IgD-negative memory B cell (primary cell): ENCODE data around the gene SCAMP4. TPM values are rescaled to one million over a fixed set of nuclear protein-coding genes. Genes with fewer than 3 reads are reported as not detected.

Experiments
- H3K27ac Mint-ChIP-seq, 3 donors: one replicate each; pipeline ENCODE4 v1.8.0; 2020 to 2022; ENCODE audit warnings: mild to moderate bottlenecking in 3 of 3, mixed read lengths in 3 of 3, moderate library complexity in 1 of 3
- H3K27me3 Mint-ChIP-seq: one replicate; pipeline ENCODE4 v1.8.0; 2021; ENCODE audit warnings: mixed read lengths
- H3K36me3 Mint-ChIP-seq: one replicate; pipeline ENCODE4 v1.8.0; 2020; ENCODE audit warnings: mild to moderate bottlenecking, mixed read lengths
- H3K4me1 Mint-ChIP-seq, 3 donors: one replicate each; pipeline ENCODE4 v1.8.0; 2020 to 2022; ENCODE audit warnings: mixed read lengths in 3 of 3, mild to moderate bottlenecking in 1 of 3
- H3K4me3 Mint-ChIP-seq, 4 donors: one replicate each; pipeline ENCODE4 v1.8.0; 2020 to 2022; ENCODE audit warnings: mild to moderate bottlenecking in 4 of 4, mixed read lengths in 4 of 4, moderate library complexity in 3 of 4
- H3K9me3 Mint-ChIP-seq, 3 donors: one replicate each; pipeline ENCODE4 v1.8.0; 2020 to 2021; ENCODE audit warnings: mixed read lengths in 3 of 3, mild to moderate bottlenecking in 1 of 3
- polyA plus RNA-seq: library from polyadenylated mRNA; unstranded; fragments of 300-500 nt; fragmentation: Illumina TruSeq; gene quantifications from one replicate; pipeline ENCODE4 v1.2.3, GENCODE V29; 2021

SCAMP4 gene
- 43.1 TPM for polyA plus RNA-seq

GRCh38 chr19:1905110-1905862 lies at the start of gene SCAMP4, which contains the start of gene ADAT3:
Gene SCAMP4, plus strand, starts transcription at chr19:1905399. Its CDS starts 9,621 bp downstream, at chr19:1915020.
Gene ADAT3, plus strand, starts transcription at chr19:1905399. Its CDS starts 6,649 bp downstream, at chr19:1912048.
- Mint-ChIP-seq H3K4me1 (peaks cover 24 to 30% (median 29%) of the 10 kb centered on the region in 3 donors), H3K36me3 (no peaks in the 10 kb centered on the region), H3K9me3 (no peaks in the 10 kb centered on the region), H3K27ac (peak within 1 kb of the TSS; percentile 97 to 98 (median 98)), H3K4me3 (peak within 1 kb of the TSS; percentile 84 to 97 (median 94)), H3K27me3 (no peaks in the 10 kb centered on the region)

GRCh38 chr19:1855828-1856255 lies 49.4 kb upstream of the SCAMP4 start:
- Mint-ChIP-seq H3K27me3 (no peaks in the 10 kb centered on the region), H3K4me1 (peaks cover 8 to 23% (median 17%) of the 10 kb centered on the region in 3 donors), H3K36me3 (peaks cover 2% of the 10 kb centered on the region), H3K9me3 (no peaks in the 10 kb centered on the region), H3K27ac (peak overlapping the region; percentile 93 to 96 (median 94)), H3K4me3 (peak overlapping the region; percentile 81 to 92 (median 88))

GRCh38 chr19:1856345-1856697 lies 48.9 kb upstream of the SCAMP4 start:
- Mint-ChIP-seq H3K9me3 (no peaks in the 10 kb centered on the region), H3K4me1 (peaks cover 8 to 23% (median 21%) of the 10 kb centered on the region in 3 donors), H3K27me3 (no peaks in the 10 kb centered on the region), H3K27ac (peak overlapping the region; percentile 93 to 96 (median 94)), H3K4me3 (peak overlapping the region; percentile 81 to 92 (median 88)), H3K36me3 (peaks cover 2% of the 10 kb centered on the region)

GRCh38 chr19:1856698-1857603 lies 48.2 kb upstream of the SCAMP4 start:
- no peaks in the 10 kb centered on the region for H3K27me3 Mint-ChIP-seq
- H3K36me3 Mint-ChIP-seq = peaks cover 2% of the 10 kb centered on the region
- peak overlapping the region; percentile 81 to 92 (median 88) for H3K4me3 Mint-ChIP-seq
- peaks cover 13 to 25% (median 25%) of the 10 kb centered on the region in 3 donors for H3K4me1 Mint-ChIP-seq
- no peaks in the 10 kb centered on the region for H3K9me3 Mint-ChIP-seq
- H3K27ac Mint-ChIP-seq = peak overlapping the region; percentile 93 to 96 (median 94)

GRCh38 chr19:1857648-1858326 lies 47.4 kb upstream of the SCAMP4 start:
- H3K9me3 Mint-ChIP-seq = no peaks in the 10 kb centered on the region

GRCh38 chr19:1858412-1859081 lies 46.7 kb upstream of the SCAMP4 start:
- no peaks in the 10 kb centered on the region for H3K36me3 Mint-ChIP-seq

More at GRCh38 chr19:1857648-1858326, 47.4 kb upstream of the SCAMP4 start:
- peak overlapping the region; percentile 83 to 94 (median 88) for H3K27ac Mint-ChIP-seq
- H3K4me1 Mint-ChIP-seq = peaks cover 17 to 25% (median 25%) of the 10 kb centered on the region in 3 donors
- H3K36me3 Mint-ChIP-seq = peaks cover 2% of the 10 kb centered on the region
- no peaks in the 10 kb centered on the region for H3K27me3 Mint-ChIP-seq
- peak overlapping the region; percentile 68 to 90 (median 72) for H3K4me3 Mint-ChIP-seq

GRCh38 chr19:1859331-1859781 lies 45.8 kb upstream of the SCAMP4 start:
- Mint-ChIP-seq H3K36me3 (no peaks in the 10 kb centered on the region), H3K9me3 (no peaks in the 10 kb centered on the region), H3K27me3 (no peaks in the 10 kb centered on the region), H3K4me1 (peaks cover 12 to 21% (median 19%) of the 10 kb centered on the region in 3 donors), H3K4me3 (peak overlapping the region; percentile 37 to 86 (median 60)), H3K27ac (peak overlapping the region in 2 of 3 donors; percentile 90 to 94)

More at GRCh38 chr19:1858412-1859081, 46.7 kb upstream of the SCAMP4 start:
- peak overlapping the region; percentile 78 to 94 (median 90) for H3K27ac Mint-ChIP-seq
- H3K4me3 Mint-ChIP-seq = peak overlapping the region in 3 of 4 donors; percentile 21 to 75 (median 66)
- no peaks in the 10 kb centered on the region for H3K27me3 Mint-ChIP-seq
- peaks cover 14 to 21% (median 19%) of the 10 kb centered on the region in 3 donors for H3K4me1 Mint-ChIP-seq
- no peaks in the 10 kb centered on the region for H3K9me3 Mint-ChIP-seq

- Mint-ChIP-seq H3K27me3 (no peaks in the 10 kb centered on the region), H3K4me3 (peak overlapping the region in 1 of 4 donors; percentile 99), H3K27ac (peak overlapping the region in 2 of 3 donors; percentile 16 to 100), H3K9me3 (no peaks in the 10 kb centered on the region), H3K36me3 (no peaks in the 10 kb centered on the region), H3K4me1 (peaks cover 12 to 17% (median 15%) of the 10 kb centered on the region in 3 donors)
Observed at GRCh38 chr19:1860042-1860775, 45.0 kb upstream of the SCAMP4 start.

GRCh38 chr19:1860821-1861598 lies 44.2 kb upstream of the SCAMP4 start:
- Mint-ChIP-seq H3K27ac (peak overlapping the region; percentile 83 to 100 (median 90)), H3K9me3 (no peaks in the 10 kb centered on the region), H3K36me3 (no peaks in the 10 kb centered on the region), H3K4me1 (peaks cover 11 to 16% (median 12%) of the 10 kb centered on the region in 3 donors), H3K27me3 (no peaks in the 10 kb centered on the region), H3K4me3 (peak overlapping the region; percentile 86 to 99 (median 94))

GRCh38 chr19:1861599-1862031 lies 43.6 kb upstream of the SCAMP4 start:
- no peaks in the 10 kb centered on the region for H3K36me3 Mint-ChIP-seq
- H3K27ac Mint-ChIP-seq = peak overlapping the region; percentile 90 to 100 (median 97)
- peaks cover 10 to 16% (median 12%) of the 10 kb centered on the region in 3 donors for H3K4me1 Mint-ChIP-seq
- peak overlapping the region; percentile 91 to 99 (median 98) for H3K4me3 Mint-ChIP-seq
- no peaks in the 10 kb centered on the region for H3K9me3 Mint-ChIP-seq
- no peaks in the 10 kb centered on the region for H3K27me3 Mint-ChIP-seq

- H3K9me3 Mint-ChIP-seq = no peaks in the 10 kb centered on the region
- H3K27me3 Mint-ChIP-seq = no peaks in the 10 kb centered on the region
- H3K27ac Mint-ChIP-seq = peak overlapping the region; percentile 97 to 100 (median 99)
- H3K4me1 Mint-ChIP-seq = peaks cover 10 to 16% (median 12%) of the 10 kb centered on the region in 3 donors
- H3K4me3 Mint-ChIP-seq = peak overlapping the region; percentile 91 to 99 (median 98)
- H3K36me3 Mint-ChIP-seq = no peaks in the 10 kb centered on the region
Observed at GRCh38 chr19:1862068-1862423, 43.2 kb upstream of the SCAMP4 start.

GRCh38 chr19:1862424-1863327 lies 42.5 kb upstream of the SCAMP4 start:
- Mint-ChIP-seq H3K27me3 (no peaks in the 10 kb centered on the region), H3K9me3 (no peaks in the 10 kb centered on the region), H3K4me3 (peak overlapping the region; percentile 91 to 99 (median 98)), H3K36me3 (no peaks in the 10 kb centered on the region), H3K4me1 (peaks cover 12 to 16% (median 14%) of the 10 kb centered on the region in 3 donors), H3K27ac (peak overlapping the region; percentile 97 to 100 (median 99))
